GM12878 (cell line): ENCODE measurements around the gene ATP8B1. TPM values are rescaled to one million over a fixed set of nuclear protein-coding genes. Genes with fewer than 3 reads are reported as not detected.

Experiments
- polyA plus RNA-seq, 11 experiments: library from polyadenylated mRNA; depleted of rRNA in 4 of 11; unstranded in 6 of 11; stranded (reverse) in 5 of 11; fragments of >200 nt; fragmentation: Nextera tagmentation in 4 of 11; fragmentation: Illumina TruSeq in 1 of 11; extraction: Ambion mirVana in 4 of 11; extraction: Trizol in 1 of 11; gene quantifications; 1 replicate in 1 of 11; 2 replicates in 10 of 11; pipeline versions ENCODE4 v1.2.1 to v1.2.3, GENCODE V29; 2011 to 2016; ENCODE audit warnings: inconsistent platforms in 2 of 11, missing spikeins in 2 of 11, low read depth in 1 of 11
- small RNA-seq: library from RNA; depleted of rRNA; stranded (forward); fragments of <200 nt; gene quantifications from one replicate; pipeline ENCODE3, GENCODE V24; 2014
- total RNA-seq, 4 experiments: library from RNA; depleted of rRNA in 3 of 4; stranded (reverse); fragments of >200 nt in 3 of 4; fragmentation: Illumina TruSeq in 1 of 4; extraction: Trizol in 1 of 4; gene quantifications; 2 replicates each; pipeline versions ENCODE4 v1.2.1 to v1.2.3, GENCODE V29; 2013 to 2021

The ATP8B1 gene
- total and polyA plus RNA-seq, 10 of the 15 experiments (the other 5 are each of a cell fraction or from before 2014, with no cell fraction given), result 0.03 to 0.37 (median 0.11) TPM

Small RNA genes within 50 kb of the gene (small RNA-seq; reads per million reads assigned to genes)
- not detected for gene RNU6-742P

Other genes with a start within 250 kb of the ATP8B1 start
- gene FECH, start 216.6 kb downstream of the ATP8B1 start, total RNA-seq (2014; rRNA removed), result 40.8 and 41.2 TPM in 2 replicates
- gene FECH, start 216.6 kb downstream of the ATP8B1 start, total RNA-seq (2014; rRNA removed; fragmentation: Illumina TruSeq; extraction: Trizol), result 18.1 and 19.5 TPM in 2 replicates
- 30.6 and 31.1 TPM in 2 replicates for gene FECH, start 216.6 kb downstream of the ATP8B1 start, total RNA-seq (2021)
- 17.8 and 23.5 TPM in 2 replicates for gene FECH, start 216.6 kb downstream of the ATP8B1 start, polyA plus RNA-seq (2011; rRNA removed)
- 24.1 and 29.0 TPM in 2 replicates for gene FECH, start 216.6 kb downstream of the ATP8B1 start, polyA plus RNA-seq (2014; fragmentation: Illumina TruSeq; extraction: Trizol)
- 10 to 100 TPM in 1 of 2 experiments, 1 to 10 TPM in 1; 9.9 to 12.5 TPM for gene FECH, start 216.6 kb downstream of the ATP8B1 start, polyA plus RNA-seq (2014; fragmentation: Nextera tagmentation; extraction: Ambion mirVana)
- 50.0 and 51.9 TPM in 2 replicates for gene FECH, start 216.6 kb downstream of the ATP8B1 start, polyA plus RNA-seq (2014; rRNA removed)
- gene FECH, start 216.6 kb downstream of the ATP8B1 start, polyA plus RNA-seq (2016; fragmentation: Nextera tagmentation; extraction: Ambion mirVana), result 10 to 100 TPM; 31.9 to 37.4 TPM
- gene NARS1, start 181.5 kb downstream of the ATP8B1 start, total RNA-seq (2014; rRNA removed), result 66.5 and 77.5 TPM in 2 replicates
- 137 and 145 TPM in 2 replicates for gene NARS1, start 181.5 kb downstream of the ATP8B1 start, total RNA-seq (2014; rRNA removed; fragmentation: Illumina TruSeq; extraction: Trizol)
- 58.0 and 61.0 TPM in 2 replicates for gene NARS1, start 181.5 kb downstream of the ATP8B1 start, total RNA-seq (2021)
- 152 and 175 TPM in 2 replicates for gene NARS1, start 181.5 kb downstream of the ATP8B1 start, polyA plus RNA-seq (2011; rRNA removed)
- gene NARS1, start 181.5 kb downstream of the ATP8B1 start, polyA plus RNA-seq (2014; fragmentation: Illumina TruSeq; extraction: Trizol), result 142 and 198 TPM in 2 replicates
- 10 to 100 TPM; 56.0 to 73.5 TPM for gene NARS1, start 181.5 kb downstream of the ATP8B1 start, polyA plus RNA-seq (2014; fragmentation: Nextera tagmentation; extraction: Ambion mirVana)
- gene NARS1, start 181.5 kb downstream of the ATP8B1 start, polyA plus RNA-seq (2014; rRNA removed), result 61.1 and 72.9 TPM in 2 replicates
- gene NARS1, start 181.5 kb downstream of the ATP8B1 start, polyA plus RNA-seq (2016; fragmentation: Nextera tagmentation; extraction: Ambion mirVana), result 100 to 1,000 TPM in 1 of 2 experiments, 10 to 100 TPM in 1; 94.4 to 104 TPM
- 12.9 and 18.6 TPM in 2 replicates for gene NEDD4L, start 240.9 kb upstream of the ATP8B1 start, total RNA-seq (2014; rRNA removed)
- gene NEDD4L, start 240.9 kb upstream of the ATP8B1 start, total RNA-seq (2014; rRNA removed; fragmentation: Illumina TruSeq; extraction: Trizol), result 16.9 and 19.7 TPM in 2 replicates
- gene NEDD4L, start 240.9 kb upstream of the ATP8B1 start, total RNA-seq (2021), result 24.0 and 25.7 TPM in 2 replicates
- gene NEDD4L, start 240.9 kb upstream of the ATP8B1 start, polyA plus RNA-seq (2011; rRNA removed), result 14.9 and 21.3 TPM in 2 replicates
- 20.3 and 21.9 TPM in 2 replicates for gene NEDD4L, start 240.9 kb upstream of the ATP8B1 start, polyA plus RNA-seq (2014; fragmentation: Illumina TruSeq; extraction: Trizol)
- 1 to 10 TPM; 7.4 to 8.8 TPM for gene NEDD4L, start 240.9 kb upstream of the ATP8B1 start, polyA plus RNA-seq (2014; fragmentation: Nextera tagmentation; extraction: Ambion mirVana)
- 16.0 and 20.1 TPM in 2 replicates for gene NEDD4L, start 240.9 kb upstream of the ATP8B1 start, polyA plus RNA-seq (2014; rRNA removed)
- gene NEDD4L, start 240.9 kb upstream of the ATP8B1 start, polyA plus RNA-seq (2016; fragmentation: Nextera tagmentation; extraction: Ambion mirVana), result 10 to 100 TPM; 10.8 to 12.1 TPM